RWPE1 (cell line): ENCODE measurements around the gene KSR1.

Experiments
- CTCF ChIA-PET: fragments of 350-600 bp; sonication (Branson Sonifier 250); formaldehyde crosslinking; extraction: SDS; loops from one replicate; lab custom pipeline; 2021; lab: Yijun Ruan, JAX
- POLR2A ChIA-PET: fragments of 400-600 bp; formaldehyde crosslinking; extraction: SDS; loops from one replicate; lab custom pipeline; 2020; ENCODE audit warnings: antibody characterized with exemption; ENCODE audit not compliant: low non-redundant PET; lab: Yijun Ruan, JAX
- DNase-seq: peaks from one replicate; pipeline ENCODE4 v3.0.0; 2012; ENCODE audit warnings: low spot score
- H3K27ac ChIP-seq: fragments of 450-650 bp; 2 replicates; pipeline ENCODE4 v1.5.1; 2017
- CTCF ChIP-seq: fragments of 450-650 bp; conservative IDR thresholded peaks from 2 replicates; pipeline ENCODE4 v1.5.1; 2017; ENCODE audit warnings: low read depth, mild to moderate bottlenecking

KSR1 gene

GRCh38 chr17:27530764-27531391 lies 74.6 kb downstream of the KSR1 start:
- no peak overlapping the region for H3K27ac ChIP-seq
- no peak for DNase-seq
- ChIA-PET POLR2A (no interaction called here), CTCF (no interaction called here)
- no peak for TF ChIP-seq CTCF

- DNase-seq, result no peak
- ChIA-PET POLR2A (interaction anchor here (0.7 kb wide), 1 partner anchor 81 kb away, joined by 3 read pairs; no protein-coding TSS in a partner anchor), CTCF (no interaction called here)
- no peak overlapping the region for H3K27ac ChIP-seq
- no peak for TF ChIP-seq CTCF
Observed at GRCh38 chr17:27531469-27531961, 75.3 kb downstream of the KSR1 start.

GRCh38 chr17:27532269-27533263 lies 76.3 kb downstream of the KSR1 start:
- POLR2A ChIA-PET, result interaction anchor here (0.7 kb wide), 1 partner anchor 82 kb away, joined by 3 read pairs; no protein-coding TSS in a partner anchor

GRCh38 chr17:27533874-27534815 lies 77.9 kb downstream of the KSR1 start:
- TF ChIP-seq CTCF, result no peak
- CTCF ChIA-PET, result interaction anchor here (0.7 to 1.1 kb wide), 3 partner anchors 13 to 65 kb away, joined by 5 to 6 read pairs (median 6); no protein-coding TSS in a partner anchor
- POLR2A ChIA-PET, result no interaction called here
- H3K27ac ChIP-seq, result no peak overlapping the region
- DNase-seq, result peak; percentile 60

More at GRCh38 chr17:27532269-27533263, 76.3 kb downstream of the KSR1 start:
- TF ChIP-seq CTCF, result no peak
- H3K27ac ChIP-seq, result no peak overlapping the region
- CTCF ChIA-PET, result interaction anchor here (0.6 to 1.1 kb wide), 2 partner anchors 15 to 71 kb away, joined by 3 to 5 read pairs; no protein-coding TSS in a partner anchor
- DNase-seq, result no peak

GRCh38 chr17:27535178-27535928 lies 79.1 kb downstream of the KSR1 start:
- TF ChIP-seq CTCF, result no peak
- CTCF ChIA-PET, result no interaction called here
- POLR2A ChIA-PET, result no interaction called here
- no peak for DNase-seq
- H3K27ac ChIP-seq, result no peak overlapping the region
